HepG2 (cell line): Measurements from ENCODE around the gene HMX1. TPM values are rescaled to one million over a fixed set of nuclear protein-coding genes. Genes with fewer than 3 reads are reported as not detected.
A peak's percentile ranks its signal among the peaks of the same experiment; 100 is the strongest.

ENCODE experiments used
- ATAC-seq: fragments of 200-7000 bp; cut with Tn5 transposase; 3 replicates; pipeline ENCODE4 v1.9.1; 2020; ENCODE audit warnings: mild to moderate bottlenecking, moderate library complexity
- BruUV-seq: library from RNA; stranded (reverse); fragments of 400-500 nt; replicated peaks from 2 replicates; lab custom pipeline; 2021; lab: Mats Ljungman, UMichigan
- CTCF ChIA-PET: fragments of 300-600 bp; formaldehyde crosslinking; extraction: SDS; loops from one replicate; lab custom pipeline; 2021; ENCODE audit warnings: low total read pairs, inconsistent platforms, low intra/inter-chr PET ratio; lab: Yijun Ruan, JAX
- POLR2A ChIA-PET: fragments of 350-600 bp; sonication (Branson Sonifier 250); formaldehyde crosslinking; loops from one replicate; lab custom pipeline; 2020; ENCODE audit warnings: antibody characterized with exemption, inconsistent platforms; lab: Yijun Ruan, JAX
- DNase-seq: peaks from one replicate; pipeline ENCODE4 v3.0.0-alpha.2; 2015; ENCODE audit warnings: low spot score
- FAIRE-seq: peaks from 3 replicates; lab custom pipeline; 2011; peaks lifted over from hg19 to GRCh38; lab: Jason Lieb, UNC
- H2AFZ ChIP-seq: one replicate; pipeline ENCODE4 v1.6.1; 2011; ENCODE audit warnings: low read length, inconsistent platforms
- H3K27ac ChIP-seq: fragments of 300-600 bp; 3 replicates; pipeline ENCODE4 v1.8.0; 2011; ENCODE audit warnings: mixed run types, mild to moderate bottlenecking, mixed read lengths, low read length, inconsistent platforms; ENCODE audit not compliant: insufficient read depth; ENCODE audit errors: extremely low read length
- H3K27me3 ChIP-seq, 2 experiments: fragments of 200-600 bp in 1 of 2; 2 replicates in 1 of 2; 3 replicates in 1 of 2; pipeline versions ENCODE4 v1.6.0 to v1.8.0; 2011; ENCODE audit warnings: low read length in 2 of 2, mild to moderate bottlenecking in 2 of 2, moderate library complexity in 2 of 2, inconsistent platforms in 1 of 2; ENCODE audit not compliant: insufficient read depth in 2 of 2, control insufficient read depth in 1 of 2
- H3K36me3 ChIP-seq, 2 experiments: fragments of 200-600 bp in 1 of 2; replicated peaks in 1 of 2; 2 replicates in 1 of 2; 3 replicates in 1 of 2; pipeline versions ENCODE4 v1.5.1 to v1.8.0; 2011; ENCODE audit warnings: low read length in 2 of 2, inconsistent platforms in 1 of 2; ENCODE audit not compliant: insufficient read depth in 2 of 2, control insufficient read depth in 1 of 2
- H3K4me1 ChIP-seq: 2 replicates; pipeline ENCODE4 v1.5.1; 2012; ENCODE audit warnings: low read length, inconsistent platforms; ENCODE audit not compliant: insufficient read depth
- H3K4me2 ChIP-seq: 2 replicates; pipeline ENCODE4 v1.6.0; 2011; ENCODE audit warnings: low read depth, low read length, inconsistent platforms
- H3K4me3 ChIP-seq, 3 experiments: fragments of 200-600 bp in 1 of 3; sonication (generic), shearing (Covaris generic) in 1 of 3; replicated peaks in 1 of 3; 2 replicates each; pipeline ENCODE4 v1.5.1; 2011 to 2016; ENCODE audit warnings: low read length in 3 of 3, inconsistent platforms in 2 of 3, low read depth in 2 of 3, mild to moderate bottlenecking in 2 of 3, control low read depth in 1 of 3, mixed read lengths in 1 of 3; ENCODE audit not compliant: insufficient read depth in 1 of 3
- H3K79me2 ChIP-seq: one replicate; pipeline ENCODE4 v1.6.1; 2011; ENCODE audit warnings: low read length, inconsistent platforms; ENCODE audit not compliant: insufficient read depth
- H3K9ac ChIP-seq: 2 replicates; pipeline ENCODE4 v1.6.0; 2011; ENCODE audit warnings: mild to moderate bottlenecking, low read depth, low read length, inconsistent platforms; ENCODE audit not compliant: insufficient read depth
- H3K9me3 ChIP-seq: 2 replicates; pipeline ENCODE4 v1.5.1; 2012; ENCODE audit warnings: mild to moderate bottlenecking, low read length
- H4K20me1 ChIP-seq: 2 replicates; pipeline ENCODE4 v1.6.0; 2011; ENCODE audit warnings: inconsistent platforms, mild to moderate bottlenecking, low read length, moderate library complexity; ENCODE audit not compliant: insufficient read depth
- CENPT ChIP-seq: sonication (generic); formaldehyde crosslinking; IDR thresholded peaks from 2 replicates; pipeline ENCODE4 v1.8.0; 2022; ENCODE audit warnings: low read depth, mild to moderate bottlenecking, moderate library complexity, missing genetic modification reagents
- ESRRA ChIP-seq: sonication (generic); formaldehyde crosslinking; IDR thresholded peaks from 2 replicates; pipeline ENCODE4 v1.5.1; 2020; ENCODE audit warnings: mild to moderate bottlenecking, low read depth, missing genetic modification reagents
- GZF1 ChIP-seq: sonication (generic); formaldehyde crosslinking; IDR thresholded peaks from 2 replicates; pipeline ENCODE4 v1.5.1; 2020; ENCODE audit warnings: mild to moderate bottlenecking, missing genetic modification reagents
- PAWR ChIP-seq: sonication (generic); formaldehyde crosslinking; IDR thresholded peaks from 2 replicates; pipeline ENCODE4 v1.4.0; 2020; ENCODE audit warnings: missing genetic modification reagents, mild to moderate bottlenecking, borderline replicate concordance
- SAFB2 ChIP-seq: sonication (generic); formaldehyde crosslinking; IDR thresholded peaks from 2 replicates; pipeline ENCODE4 v1.5.1; 2020; ENCODE audit warnings: missing genetic modification reagents, low read depth, mild to moderate bottlenecking, borderline replicate concordance
- ZNF629 ChIP-seq: sonication (generic); formaldehyde crosslinking; conservative IDR thresholded peaks from 2 replicates; pipeline ENCODE4 v1.5.0; 2020; ENCODE audit warnings: missing genetic modification reagents
- ZNF768 ChIP-seq: sonication (generic); formaldehyde crosslinking; IDR thresholded peaks from 2 replicates; pipeline ENCODE4 v1.4.0; 2020; ENCODE audit warnings: missing genetic modification reagents
- WGBS: methylation state at CpG from one replicate; pipeline ENCODE4 v1.1.6; 2017; ENCODE audit warnings: low lambda C conversion rate; 5-methylcytosine and 5-hydroxymethylcytosine counted together
- in situ Hi-C: cut with HindIII; loops from 2 replicates; pipeline ENCODE4 v1.10.0; 2017; ENCODE audit warnings: low pct_unique_long_range_greater_than_20kb; ENCODE audit not compliant: extremely low pct_ligation_motif_present
- intact Hi-C: fragments of 100-400 bp; cut with micrococcal nuclease; formaldehyde crosslinking; loops from one replicate; pipeline ENCODE4 v1.10.0; 2022; ENCODE audit not compliant: unreplicated experiment
- polyA plus RNA-seq, 8 experiments: library from polyadenylated mRNA; depleted of rRNA in 3 of 8; stranded (reverse) in 7 of 8; unstranded in 1 of 8; fragments of >200 nt; fragmentation: Illumina TruSeq in 4 of 8; extraction: Trizol in 4 of 8; gene quantifications; 2 replicates each; pipeline versions ENCODE4 v1.2.1 to v1.2.3, GENCODE V29; 2011 to 2016; ENCODE audit warnings: low read depth in 4 of 8, missing spikeins in 1 of 8, mixed read lengths in 1 of 8; ENCODE audit not compliant: insufficient read depth in 1 of 8
- total RNA-seq, 5 experiments: library from RNA; depleted of rRNA; stranded (reverse); fragments of >200 nt; fragmentation: Illumina TruSeq; extraction: Trizol; gene quantifications; 2 replicates each; pipeline ENCODE4 v1.2.3, GENCODE V29; 2016; ENCODE audit warnings: low read depth in 1 of 5
- TF ChIP-seq, protein P1 (sequence below): sonication (generic); formaldehyde crosslinking; IDR thresholded peaks from 2 replicates; pipeline ENCODE4 v1.5.1; 2020; ENCODE audit warnings: missing genetic modification reagents, mild to moderate bottlenecking, borderline replicate concordance

The HMX1 gene
- total and polyA plus RNA-seq, 2 of the 13 experiments (the other 11 are each of a cell fraction or from before 2014, with no cell fraction given): not detected

DNA sequence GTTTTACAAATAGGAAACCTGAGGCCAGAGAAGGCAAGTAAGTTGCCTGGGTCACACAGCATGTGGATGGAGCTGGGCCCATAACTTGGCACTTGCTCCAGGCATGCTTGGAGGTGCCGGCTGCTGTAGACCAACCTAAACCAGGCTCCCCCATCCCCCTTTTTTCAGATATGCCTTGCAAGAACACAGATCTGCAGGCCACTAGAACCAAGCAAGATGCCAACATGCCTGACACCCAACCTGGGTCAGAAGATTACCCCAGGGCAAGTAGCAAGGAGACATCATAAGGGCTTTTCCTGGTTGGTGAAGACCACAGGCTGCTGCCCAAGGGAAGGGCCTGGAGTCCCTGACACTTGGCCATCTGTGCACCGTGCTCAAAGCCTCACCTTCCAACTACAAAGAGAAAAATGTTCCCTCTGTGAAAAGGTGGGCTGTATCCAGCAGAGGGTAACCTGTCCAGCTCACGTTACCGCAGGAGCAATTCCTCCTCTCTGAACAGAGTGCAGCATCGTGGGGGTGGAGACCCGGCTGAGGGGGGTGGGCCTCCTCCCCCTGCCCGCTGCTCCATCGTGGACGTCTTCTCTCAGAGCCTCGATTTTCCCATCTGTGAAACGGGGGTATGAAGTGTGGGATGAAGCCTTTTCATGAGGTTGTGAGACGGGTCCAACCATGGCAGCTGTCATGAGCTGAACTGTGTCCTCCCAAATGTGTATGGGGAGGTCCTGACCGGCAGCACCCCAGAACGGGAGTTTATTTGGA is 23.0 kb downstream of the HMX1 start:
- Histone ChIP-seq H3K4me2 (no peak overlapping the region), H3K9ac (no peak overlapping the region), H3K9me3 (no peaks in the 10 kb centered on the region), H3K27ac (no peak overlapping the region), H3K36me3 (no peaks in the 10 kb centered on the region), H2AFZ (no peak overlapping the region), H3K4me1 (no peaks in the 10 kb centered on the region), H3K27me3 (peaks cover 5 to 47% of the 10 kb centered on the region in 2 experiments; a peak in 4 of 5 replicates), H3K79me2 (no peaks in the 10 kb centered on the region), H3K4me3 (no peak overlapping the region), H4K20me1 (no peaks in the 10 kb centered on the region)
- ChIA-PET CTCF (no interaction called here), POLR2A (no interaction called here)
- WGBS: 3% methylated on average over 9 of the region's 14 CpGs
- in situ Hi-C loops: no loop called here
- intact Hi-C loops: no loop called here
- TF ChIP-seq SAFB2 (CRISPR knock-in tag) (no peak), ZNF768 (CRISPR knock-in tag) (peak; percentile 70), PAWR (CRISPR knock-in tag) (no peak), ESRRA (CRISPR knock-in tag) (no peak), ZNF629 (CRISPR knock-in tag) (peak; percentile 54)
- FAIRE-seq (no peak), ATAC-seq (no peak), DNase-seq (no peak)
- no TSS peak for BruUV-seq

DNA sequence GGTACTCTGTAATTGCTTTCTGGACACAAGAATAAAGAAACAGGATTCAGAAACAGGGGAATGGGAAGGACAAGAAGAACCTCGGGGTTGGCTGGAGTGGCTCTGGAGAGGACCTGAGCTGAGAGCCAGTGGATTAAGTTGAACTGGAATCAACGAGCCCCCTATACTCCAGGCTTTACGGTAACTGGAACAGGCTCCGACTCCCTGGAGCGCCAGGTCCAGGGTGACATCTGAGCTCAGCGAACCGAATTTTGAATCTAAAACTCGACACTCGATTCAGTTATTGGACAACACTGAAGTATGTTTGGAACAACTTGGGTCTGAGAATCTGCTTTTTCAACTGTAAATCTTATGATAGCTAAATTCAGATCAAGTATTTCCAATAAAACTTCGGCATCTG is 23.9 kb downstream of the HMX1 start:
- ChIA-PET CTCF (no interaction called here), POLR2A (no interaction called here)
- H3K9ac ChIP-seq: no peak overlapping the region
- no peaks in the 10 kb centered on the region for H3K36me3 ChIP-seq
- WGBS: under 1% methylated on average over 10 of the region's 10 CpGs
- H3K4me3 ChIP-seq: no peak overlapping the region
- in situ Hi-C loops: no loop called here
- FAIRE-seq: peak; percentile 4
- no peaks in the 10 kb centered on the region for H3K9me3 ChIP-seq
- no peaks in the 10 kb centered on the region for H4K20me1 ChIP-seq
- no peak overlapping the region for H3K4me2 ChIP-seq
- H3K27me3 ChIP-seq: peaks cover 5 to 41% of the 10 kb centered on the region in 2 experiments; a peak in 4 of 5 replicates
- no peak for TF ChIP-seq CENPT (CRISPR knock-in tag)
- peak; percentile 100 for TF ChIP-seq GZF1 (CRISPR knock-in tag)
- TF ChIP-seq, protein P1, sequence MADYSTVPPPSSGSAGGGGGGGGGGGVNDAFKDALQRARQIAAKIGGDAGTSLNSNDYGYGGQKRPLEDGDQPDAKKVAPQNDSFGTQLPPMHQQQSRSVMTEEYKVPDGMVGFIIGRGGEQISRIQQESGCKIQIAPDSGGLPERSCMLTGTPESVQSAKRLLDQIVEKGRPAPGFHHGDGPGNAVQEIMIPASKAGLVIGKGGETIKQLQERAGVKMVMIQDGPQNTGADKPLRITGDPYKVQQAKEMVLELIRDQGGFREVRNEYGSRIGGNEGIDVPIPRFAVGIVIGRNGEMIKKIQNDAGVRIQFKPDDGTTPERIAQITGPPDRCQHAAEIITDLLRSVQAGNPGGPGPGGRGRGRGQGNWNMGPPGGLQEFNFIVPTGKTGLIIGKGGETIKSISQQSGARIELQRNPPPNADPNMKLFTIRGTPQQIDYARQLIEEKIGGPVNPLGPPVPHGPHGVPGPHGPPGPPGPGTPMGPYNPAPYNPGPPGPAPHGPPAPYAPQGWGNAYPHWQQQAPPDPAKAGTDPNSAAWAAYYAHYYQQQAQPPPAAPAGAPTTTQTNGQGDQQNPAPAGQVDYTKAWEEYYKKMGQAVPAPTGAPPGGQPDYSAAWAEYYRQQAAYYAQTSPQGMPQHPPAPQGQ (CRISPR knock-in tag): no peak
- TF ChIP-seq, all 625 proteins: peak for 1
- H3K4me1 ChIP-seq: no peaks in the 10 kb centered on the region
- H3K79me2 ChIP-seq: no peaks in the 10 kb centered on the region
- no peak overlapping the region for H3K27ac ChIP-seq
- DNase-seq (no peak), ATAC-seq (peak; percentile 62)
- H2AFZ ChIP-seq: no peak overlapping the region
- intact Hi-C loops: no loop called here
- BruUV-seq: no TSS peak
